HCT116 (cell line): ENCODE data around the gene DENND1A. TPM values are rescaled to one million over a fixed set of nuclear protein-coding genes. Genes with fewer than 3 reads are reported as not detected.
"Not testable (repeated sequence)": the region's sequence is repeated elsewhere in the genome, so short reads cannot be mapped to it uniquely, and the experiment has no call there.

ENCODE experiments used
- ATAC-seq: fragments of 200-7000 bp; cut with Tn5 transposase; 2 replicates; pipeline ENCODE4 v1.9.1; 2020; ENCODE audit warnings: mild to moderate bottlenecking, moderate library complexity
- BruUV-seq: library from RNA; stranded (reverse); fragments of 400-500 nt; replicated peaks from 2 replicates; lab custom pipeline; 2021; lab: Mats Ljungman, UMichigan
- CTCF ChIA-PET: fragments of 300-600 bp; sonication (Branson Sonifier 250); formaldehyde crosslinking; loops from one replicate; lab custom pipeline; 2021; ENCODE audit warnings: antibody characterized with exemption; lab: Charles Lee
- POLR2A ChIA-PET: fragments of 300-600, 350-600 bp; sonication (Branson Sonifier 250); formaldehyde crosslinking; loops from one replicate; lab custom pipeline; 2021; ENCODE audit warnings: antibody characterized with exemption; lab: Charles Lee
- RAD21 ChIA-PET, 2 experiments: fragments of 300-600 bp; sonication (Branson Sonifier 250); formaldehyde crosslinking; loops; one replicate each; lab custom pipeline; 2023; ENCODE audit warnings: low total read pairs in 2 of 2; ENCODE audit not compliant: uncharacterized antibody in 2 of 2, unreplicated experiment in 2 of 2, low non-redundant PET in 1 of 2; lab: Charles Lee
- DNase-seq: peaks from one replicate; pipeline ENCODE4 v3.0.0-alpha.2; 2010; ENCODE audit warnings: low read depth, low spot score
- H2AFZ ChIP-seq: fragments of 200-600 bp; shearing (Covaris generic), sonication (generic); 2 replicates; pipeline ENCODE4 v1.6.1; 2017; ENCODE audit warnings: low read depth, mixed run types, mixed read lengths, antibody characterized with exemption, low read length; ENCODE audit not compliant: poor library complexity, severe bottlenecking
- H3K27ac ChIP-seq: 2 replicates; pipeline ENCODE4 v1.5.1; 2012; ENCODE audit warnings: low read depth, low read length
- H3K27me3 ChIP-seq: fragments of 200-600 bp; sonication (generic); 2 replicates; pipeline ENCODE4 v1.6.1; 2016; ENCODE audit warnings: mixed run types, low read length, mixed read lengths; ENCODE audit not compliant: insufficient read depth
- H3K36me3 ChIP-seq, 2 experiments: fragments of 200-500 bp in 1 of 2; fragments of 200-600 bp in 1 of 2; sonication (Bioruptor generic) in 1 of 2; sonication (generic) in 1 of 2; 2 replicates each; pipeline versions ENCODE4 v1.5.1 to v1.6.1; 2014 to 2016; ENCODE audit warnings: low read length in 2 of 2, inconsistent platforms in 1 of 2, mixed read lengths in 1 of 2, mixed run types in 1 of 2; ENCODE audit not compliant: insufficient read depth in 2 of 2, control insufficient read depth in 1 of 2
- H3K4me1 ChIP-seq, 2 experiments: fragments of 200-600 bp in 1 of 2; sonication (generic) in 1 of 2; 2 replicates each; pipeline versions ENCODE4 v1.5.1 to v1.6.1; 2012 to 2017; ENCODE audit warnings: low read length in 2 of 2, inconsistent platforms in 1 of 2, mild to moderate bottlenecking in 1 of 2, mixed read lengths in 1 of 2, mixed run types in 1 of 2, moderate library complexity in 1 of 2; ENCODE audit not compliant: insufficient read depth in 2 of 2, control insufficient read depth in 1 of 2
- H3K4me2 ChIP-seq: fragments of 200-600 bp; sonication (generic); 2 replicates; pipeline ENCODE4 v1.6.1; 2017; ENCODE audit warnings: mixed run types, low read length, mixed read lengths
- H3K4me3 ChIP-seq, 2 experiments: fragments of 200-600 bp in 1 of 2; sonication (generic) in 1 of 2; replicated peaks in 1 of 2; 2 replicates each; pipeline ENCODE4 v1.5.1; 2011 to 2016; ENCODE audit warnings: low read length in 2 of 2, control low read depth in 1 of 2, low read depth in 1 of 2, mild to moderate bottlenecking in 1 of 2, mixed read lengths in 1 of 2, mixed run types in 1 of 2
- H3K79me2 ChIP-seq: fragments of 200-600 bp; sonication (generic); 2 replicates; pipeline ENCODE4 v1.6.1; 2017; ENCODE audit warnings: mild to moderate bottlenecking, mixed run types, low read length, moderate library complexity, mixed read lengths; ENCODE audit not compliant: insufficient read depth
- H3K9ac ChIP-seq: fragments of 200-600 bp; sonication (generic); 2 replicates; pipeline ENCODE4 v1.6.1; 2016; ENCODE audit warnings: low read length, mixed read lengths
- H3K9me2 ChIP-seq: fragments of 200-600 bp; sonication (generic), shearing (Covaris generic); 2 replicates; pipeline ENCODE4 v1.6.1; 2017; ENCODE audit warnings: mixed run types, mild to moderate bottlenecking, moderate library complexity; ENCODE audit not compliant: insufficient read depth
- H3K9me3 ChIP-seq, 2 experiments: fragments of 200-500 bp in 1 of 2; fragments of 200-600 bp in 1 of 2; sonication (Bioruptor generic) in 1 of 2; sonication (generic) in 1 of 2; 2 replicates each; pipeline ENCODE4 v1.6.1; 2014 to 2017; ENCODE audit warnings: low read length in 2 of 2, mixed read lengths in 2 of 2, inconsistent platforms in 1 of 2, low read depth in 1 of 2, mild to moderate bottlenecking in 1 of 2, mixed run types in 1 of 2, moderate library complexity in 1 of 2; ENCODE audit not compliant: control insufficient read depth in 1 of 2, insufficient read depth in 1 of 2
- H4K20me1 ChIP-seq: fragments of 200-600 bp; sonication (generic), shearing (Covaris generic); 2 replicates; pipeline ENCODE4 v1.6.1; 2017; ENCODE audit warnings: mixed run types, mild to moderate bottlenecking, moderate library complexity; ENCODE audit not compliant: insufficient read depth
- CBX3 ChIP-seq: IDR thresholded peaks from 2 replicates; pipeline ENCODE4 v1.6.1; 2012; ENCODE audit warnings: low read depth
- CEBPB ChIP-seq: IDR thresholded peaks from 2 replicates; pipeline ENCODE4 v1.6.1; 2012; ENCODE audit warnings: low read depth
- MAX ChIP-seq: IDR thresholded peaks from 2 replicates; pipeline ENCODE4 v1.6.1; 2012
- SIN3A ChIP-seq: IDR thresholded peaks from 2 replicates; pipeline ENCODE4 v1.6.1; 2012; ENCODE audit warnings: low read depth
- TCF7L2 ChIP-seq: IDR thresholded peaks from 2 replicates; pipeline ENCODE4 v1.7.0; 2011; ENCODE audit warnings: borderline replicate concordance, inconsistent platforms; ENCODE audit not compliant: insufficient read depth, insufficient read length; ENCODE audit errors: extremely low read depth
- ZBTB33 ChIP-seq: IDR thresholded peaks from 2 replicates; pipeline ENCODE4 v1.6.1; 2011; ENCODE audit warnings: mild to moderate bottlenecking, low read length, moderate library complexity; ENCODE audit not compliant: insufficient replicate concordance; ENCODE audit errors: extremely low read depth
- ZFX ChIP-seq: fragments of 450-650 bp; IDR thresholded peaks from 2 replicates; pipeline ENCODE4 v1.6.1; 2017
- intact Hi-C: fragments of 100-400 bp; cut with micrococcal nuclease; formaldehyde crosslinking; loops from 2 replicates; pipeline ENCODE4 v1.10.0; 2022
- total RNA-seq: library from RNA; stranded (reverse); gene quantifications from one replicate; pipeline ENCODE4 v1.2.1, GENCODE V29; 2021; ENCODE audit not compliant: unreplicated experiment
- TF ChIP-seq, protein P1 (sequence below): IDR thresholded peaks from 2 replicates; pipeline ENCODE4 v1.6.1; 2012; ENCODE audit warnings: low read depth

DENND1A gene
- total RNA-seq, 1 experiment from 2014 or later: 33.0 TPM

GRCh38 chr9:123929870-123930831, at the start of gene DENND1A (continued):
- TF ChIP-seq CEBPB: no peak
- TF ChIP-seq TCF7L2: no peak
- TF ChIP-seq CBX3: no peak
- TF ChIP-seq, protein P1, sequence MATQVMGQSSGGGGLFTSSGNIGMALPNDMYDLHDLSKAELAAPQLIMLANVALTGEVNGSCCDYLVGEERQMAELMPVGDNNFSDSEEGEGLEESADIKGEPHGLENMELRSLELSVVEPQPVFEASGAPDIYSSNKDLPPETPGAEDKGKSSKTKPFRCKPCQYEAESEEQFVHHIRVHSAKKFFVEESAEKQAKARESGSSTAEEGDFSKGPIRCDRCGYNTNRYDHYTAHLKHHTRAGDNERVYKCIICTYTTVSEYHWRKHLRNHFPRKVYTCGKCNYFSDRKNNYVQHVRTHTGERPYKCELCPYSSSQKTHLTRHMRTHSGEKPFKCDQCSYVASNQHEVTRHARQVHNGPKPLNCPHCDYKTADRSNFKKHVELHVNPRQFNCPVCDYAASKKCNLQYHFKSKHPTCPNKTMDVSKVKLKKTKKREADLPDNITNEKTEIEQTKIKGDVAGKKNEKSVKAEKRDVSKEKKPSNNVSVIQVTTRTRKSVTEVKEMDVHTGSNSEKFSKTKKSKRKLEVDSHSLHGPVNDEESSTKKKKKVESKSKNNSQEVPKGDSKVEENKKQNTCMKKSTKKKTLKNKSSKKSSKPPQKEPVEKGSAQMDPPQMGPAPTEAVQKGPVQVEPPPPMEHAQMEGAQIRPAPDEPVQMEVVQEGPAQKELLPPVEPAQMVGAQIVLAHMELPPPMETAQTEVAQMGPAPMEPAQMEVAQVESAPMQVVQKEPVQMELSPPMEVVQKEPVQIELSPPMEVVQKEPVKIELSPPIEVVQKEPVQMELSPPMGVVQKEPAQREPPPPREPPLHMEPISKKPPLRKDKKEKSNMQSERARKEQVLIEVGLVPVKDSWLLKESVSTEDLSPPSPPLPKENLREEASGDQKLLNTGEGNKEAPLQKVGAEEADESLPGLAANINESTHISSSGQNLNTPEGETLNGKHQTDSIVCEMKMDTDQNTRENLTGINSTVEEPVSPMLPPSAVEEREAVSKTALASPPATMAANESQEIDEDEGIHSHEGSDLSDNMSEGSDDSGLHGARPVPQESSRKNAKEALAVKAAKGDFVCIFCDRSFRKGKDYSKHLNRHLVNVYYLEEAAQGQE: no peak
- no peak for TF ChIP-seq SIN3A
- peak; percentile 95 for TF ChIP-seq ZFX
- peak; percentile 43 for TF ChIP-seq MAX

GRCh38 chr9:123978981-123979380, 49.1 kb upstream of the DENND1A start:
- H3K4me2 ChIP-seq: no peak overlapping the region
- ChIA-PET CTCF (no interaction called here), POLR2A (no interaction called here), RAD21 (no interaction called here)
- H2AFZ ChIP-seq: no peak overlapping the region
- H4K20me1 ChIP-seq: no peaks in the 10 kb centered on the region
- no peak overlapping the region for H3K4me3 ChIP-seq
- no TSS peak for BruUV-seq
- H3K9ac ChIP-seq: no peak overlapping the region
- peaks cover 11% of the 10 kb centered on the region; the same call in 1 of the 2 replicates for H3K27me3 ChIP-seq
- H3K27ac ChIP-seq: no peak overlapping the region
- H3K9me2 ChIP-seq: no peaks in the 10 kb centered on the region
- intact Hi-C loops: no loop called here
- no peaks in the 10 kb centered on the region for H3K9me3 ChIP-seq
- no peaks in the 10 kb centered on the region for H3K4me1 ChIP-seq
- no peaks in the 10 kb centered on the region for H3K79me2 ChIP-seq
- ATAC-seq (no peak), DNase-seq (no peak)
- TF ChIP-seq ZBTB33: no peak
- H3K36me3 ChIP-seq: no peaks in the 10 kb centered on the region

DNA sequence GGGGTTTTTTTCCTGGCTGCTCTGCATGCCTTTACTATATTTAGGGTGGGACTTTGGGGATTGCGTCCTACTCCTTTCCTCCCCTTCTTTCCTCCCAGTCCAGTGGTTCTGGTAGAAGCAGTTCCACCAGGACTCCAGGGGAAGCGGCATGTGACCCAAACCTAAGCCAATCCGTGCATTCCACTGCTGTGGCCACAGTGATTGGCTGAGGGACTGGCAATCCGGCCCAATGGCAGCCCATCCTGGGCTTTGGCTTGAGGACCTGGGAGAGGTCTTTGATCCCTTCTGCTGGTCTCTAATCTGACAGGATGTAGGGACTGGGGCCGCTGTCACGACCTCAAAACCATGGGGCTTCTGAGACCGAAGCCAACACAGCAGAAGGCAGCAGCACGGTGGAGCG, 46.7 kb upstream of the DENND1A start:
- H3K4me3 ChIP-seq, H3K36me3 ChIP-seq, RAD21 ChIA-PET, CTCF ChIA-PET, intact Hi-C loops, H3K27ac ChIP-seq, H3K9me3 ChIP-seq, H2AFZ ChIP-seq, DNase-seq, H3K9me2 ChIP-seq, H3K9ac ChIP-seq, H3K4me1 ChIP-seq, BruUV-seq, H3K79me2 ChIP-seq, POLR2A ChIA-PET, H4K20me1 ChIP-seq, H3K4me2 ChIP-seq: not testable (repeated sequence)
- peaks cover 11% of the 10 kb centered on the region; the same call in 1 of the 2 replicates for H3K27me3 ChIP-seq
- ATAC-seq: 0 out of 2 replicates have a peak, but pooled peaks have one; percentile 27
